Measurements from ENCODE around the gene LAMB1.

DNA sequence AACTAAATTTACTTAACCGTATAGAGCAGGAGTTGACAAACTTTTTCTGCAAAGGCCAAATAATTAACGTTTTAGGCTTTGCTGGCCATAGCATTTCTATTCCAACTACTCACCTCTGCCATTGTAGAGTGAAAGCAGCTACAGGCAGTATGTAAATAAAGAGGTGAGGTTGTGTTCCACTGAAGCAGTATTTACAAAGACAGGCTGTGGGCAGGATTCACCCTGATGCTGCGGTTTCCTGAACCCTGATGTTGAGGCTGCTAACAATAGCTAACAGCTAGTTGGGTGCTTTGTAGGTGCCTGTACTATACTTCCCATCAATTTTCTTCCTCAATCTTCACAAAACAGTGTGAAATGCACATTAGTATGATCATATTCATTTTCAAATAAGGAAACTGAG lies 47.0 kb upstream of the LAMB1 start:
- TF ChIP-seq EZH2 (IDR thresholded peaks at IDR 0.05; ENCODE audit: borderline replicate concordance, low read length): no peak
- no peak for TF ChIP-seq CTCF (conservative IDR thresholded peaks at IDR 0.05 in 1 of 2, IDR thresholded peaks at IDR 0.05 in 1 of 2; ENCODE audit: extremely low read depth in 1 of 2, insufficient read depth in 1 of 2, low read depth in 1 of 2, low read length in 2 of 2)
